ENCODE results near the gene ZNF81.
"Not testable (repeated sequence)": the region's sequence is repeated elsewhere in the genome, so short reads cannot be mapped to it uniquely, and the experiment has no call there.

Gene ZNF81

GRCh38 chrX:47846040-47846439 is 9.3 kb downstream of the ZNF81 start:
- DNase-seq, result no peak

- DNase-seq, result no peak
Measured at GRCh38 chrX:47849778-47850177, 13.1 kb downstream of the ZNF81 start.

GRCh38 chrX:47850389-47850788 is 13.7 kb downstream of the ZNF81 start:
- DNase-seq, result not testable (repeated sequence)

- no peak for DNase-seq
Measured at GRCh38 chrX:47850901-47851300, 14.2 kb downstream of the ZNF81 start.

GRCh38 chrX:47854474-47854873 is 17.8 kb downstream of the ZNF81 start:
- no peak for DNase-seq

GRCh38 chrX:47859686-47860085 is 23.0 kb downstream of the ZNF81 start:
- DNase-seq, result no peak

- DNase-seq, result no peak
Measured at GRCh38 chrX:47862680-47863079, 26.0 kb downstream of the ZNF81 start.

GRCh38 chrX:47863187-47863586 is 26.5 kb downstream of the ZNF81 start:
- DNase-seq, result no peak

- DNase-seq, result no peak
Measured at GRCh38 chrX:47864300-47864699, 27.6 kb downstream of the ZNF81 start.

- no peak for DNase-seq
Measured at GRCh38 chrX:47864785-47865184, 28.1 kb downstream of the ZNF81 start.

GRCh38 chrX:47873123-47873522 is 36.4 kb downstream of the ZNF81 start:
- no peak for DNase-seq

- DNase-seq, result no peak
Measured at GRCh38 chrX:47877327-47877726, 40.6 kb downstream of the ZNF81 start.

GRCh38 chrX:47878198-47878597 is 41.5 kb downstream of the ZNF81 start:
- no peak for DNase-seq

- DNase-seq, result no peak
Measured at GRCh38 chrX:47879463-47879862, 42.8 kb downstream of the ZNF81 start.

- DNase-seq, result no peak
Measured at GRCh38 chrX:47880927-47881326, 44.2 kb downstream of the ZNF81 start.

- no peak for DNase-seq
Measured at GRCh38 chrX:47885501-47885900, 48.8 kb downstream of the ZNF81 start.

- no peak for DNase-seq
Measured at GRCh38 chrX:47898024-47898423, 61.3 kb downstream of the ZNF81 start.

- no peak for DNase-seq
Measured at GRCh38 chrX:47900833-47901232, 64.1 kb downstream of the ZNF81 start.

GRCh38 chrX:47902161-47902560 is 65.5 kb downstream of the ZNF81 start:
- DNase-seq, result no peak

- DNase-seq, result no peak
Measured at GRCh38 chrX:47915886-47916493, 79.3 kb downstream of the ZNF81 start.

GRCh38 chrX:47918274-47918673 is 81.6 kb downstream of the ZNF81 start:
- no peak for DNase-seq

- no peak for DNase-seq
Measured at GRCh38 chrX:47927212-47927611, 90.5 kb downstream of the ZNF81 start.

- not testable (repeated sequence) for DNase-seq
Measured at GRCh38 chrX:47931970-47932369, 95.3 kb downstream of the ZNF81 start.

GRCh38 chrX:47933946-47934345 is 97.2 kb downstream of the ZNF81 start:
- DNase-seq, result no peak

GRCh38 chrX:47936224-47936939 is 99.7 kb downstream of the ZNF81 start:
- no peak for DNase-seq
